Measurements from ENCODE around the gene IPP. TPM values are rescaled to one million over a fixed set of nuclear protein-coding genes. Genes with fewer than 3 reads are reported as not detected.

Gene IPP
- polyA plus RNA-seq, 1 of the 3 experiments (the other 2 are of a cell fraction), result 3.2 TPM

DNA sequence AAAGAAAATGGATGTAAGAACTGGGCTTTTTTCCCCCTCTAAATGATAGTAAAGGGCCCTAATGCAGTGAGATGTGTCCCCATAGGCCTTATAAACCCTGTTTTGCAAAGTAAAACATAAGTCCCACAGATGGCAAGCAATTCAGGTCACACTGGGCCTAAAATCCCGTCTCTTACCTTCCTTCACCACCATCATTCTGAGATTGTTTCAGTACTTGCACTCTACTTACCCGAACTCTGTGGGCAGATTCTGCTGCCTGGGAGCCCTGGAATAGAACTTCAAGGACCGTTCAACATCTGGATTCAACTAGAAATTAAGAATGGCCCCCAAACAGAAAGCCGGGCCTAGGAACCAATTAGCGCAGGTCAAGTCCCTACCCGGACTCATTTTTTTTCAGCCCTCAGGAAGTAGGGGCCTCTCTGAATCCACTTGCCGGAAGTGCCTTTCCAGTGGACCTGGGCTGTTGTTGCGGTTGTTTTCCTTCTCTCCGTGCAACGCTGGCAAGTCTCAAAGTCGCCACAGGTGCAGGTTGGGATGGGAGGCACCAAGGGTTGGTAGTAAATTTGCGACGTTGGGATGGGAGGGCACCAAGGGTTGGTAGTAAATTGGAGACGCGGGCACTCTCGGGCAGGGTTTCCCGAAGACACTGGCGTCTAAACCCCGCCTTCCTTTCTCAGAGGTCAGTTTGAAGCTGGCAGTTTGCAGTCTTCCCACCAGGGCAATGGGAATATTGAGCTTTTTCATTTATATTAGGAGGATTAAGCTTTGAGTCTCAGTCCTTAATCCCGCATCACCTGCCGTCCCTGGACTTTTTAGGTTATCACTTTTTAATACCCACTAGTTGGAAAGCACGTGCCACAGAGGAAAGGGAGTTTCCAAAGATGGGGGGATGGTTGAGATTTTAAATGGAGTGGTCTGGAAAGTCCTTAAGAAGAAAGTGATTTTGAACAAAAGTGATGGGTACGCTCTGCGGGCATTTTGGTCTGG, 62.4 kb downstream of the IPP start, which contains the start of gene TMEM69:
Gene TMEM69 (plus strand): TSS at position 428 of the 987 bp plus-strand sequence. CDS start 2,888 bp downstream, outside the sequence.
- peak within 1 kb of the TSS; percentile 93 to 96 for H3K27ac ChIP-seq (ENCODE audit: low read depth in 2 of 2, low read length in 1 of 2)
- POLR2A ChIA-PET, result interaction anchor here (0.6 to 2.4 kb wide), 7 partner anchors 9 to 875 kb away, joined by 3 to 20 read pairs (median 4); partner anchors contain the start of gene NASP
- TF ChIP-seq, protein P1, sequence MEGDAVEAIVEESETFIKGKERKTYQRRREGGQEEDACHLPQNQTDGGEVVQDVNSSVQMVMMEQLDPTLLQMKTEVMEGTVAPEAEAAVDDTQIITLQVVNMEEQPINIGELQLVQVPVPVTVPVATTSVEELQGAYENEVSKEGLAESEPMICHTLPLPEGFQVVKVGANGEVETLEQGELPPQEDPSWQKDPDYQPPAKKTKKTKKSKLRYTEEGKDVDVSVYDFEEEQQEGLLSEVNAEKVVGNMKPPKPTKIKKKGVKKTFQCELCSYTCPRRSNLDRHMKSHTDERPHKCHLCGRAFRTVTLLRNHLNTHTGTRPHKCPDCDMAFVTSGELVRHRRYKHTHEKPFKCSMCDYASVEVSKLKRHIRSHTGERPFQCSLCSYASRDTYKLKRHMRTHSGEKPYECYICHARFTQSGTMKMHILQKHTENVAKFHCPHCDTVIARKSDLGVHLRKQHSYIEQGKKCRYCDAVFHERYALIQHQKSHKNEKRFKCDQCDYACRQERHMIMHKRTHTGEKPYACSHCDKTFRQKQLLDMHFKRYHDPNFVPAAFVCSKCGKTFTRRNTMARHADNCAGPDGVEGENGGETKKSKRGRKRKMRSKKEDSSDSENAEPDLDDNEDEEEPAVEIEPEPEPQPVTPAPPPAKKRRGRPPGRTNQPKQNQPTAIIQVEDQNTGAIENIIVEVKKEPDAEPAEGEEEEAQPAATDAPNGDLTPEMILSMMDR (IDR thresholded peaks at IDR 0.05), result peak; percentile 39; the same call in 1 of the 2 replicates
- TF ChIP-seq SIN3A (IDR thresholded peaks at IDR 0.05; ENCODE audit: borderline replicate concordance, low read depth, low read length), result peak; percentile 81; the same call in 1 of the 2 replicates
- TF ChIP-seq, protein P2, sequence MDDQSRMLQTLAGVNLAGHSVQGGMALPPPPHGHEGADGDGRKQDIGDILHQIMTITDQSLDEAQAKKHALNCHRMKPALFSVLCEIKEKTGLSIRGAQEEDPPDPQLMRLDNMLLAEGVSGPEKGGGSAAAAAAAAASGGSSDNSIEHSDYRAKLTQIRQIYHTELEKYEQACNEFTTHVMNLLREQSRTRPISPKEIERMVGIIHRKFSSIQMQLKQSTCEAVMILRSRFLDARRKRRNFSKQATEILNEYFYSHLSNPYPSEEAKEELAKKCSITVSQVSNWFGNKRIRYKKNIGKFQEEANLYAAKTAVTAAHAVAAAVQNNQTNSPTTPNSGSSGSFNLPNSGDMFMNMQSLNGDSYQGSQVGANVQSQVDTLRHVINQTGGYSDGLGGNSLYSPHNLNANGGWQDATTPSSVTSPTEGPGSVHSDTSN (IDR thresholded peaks at IDR 0.05), result no peak
- 0 out of 2 replicates have a peak, but pooled peaks have one; percentile 75 for TF ChIP-seq MXI1 (IDR thresholded peaks at IDR 0.05; ENCODE audit: low read depth, low read length)
- TF ChIP-seq, protein P3, sequence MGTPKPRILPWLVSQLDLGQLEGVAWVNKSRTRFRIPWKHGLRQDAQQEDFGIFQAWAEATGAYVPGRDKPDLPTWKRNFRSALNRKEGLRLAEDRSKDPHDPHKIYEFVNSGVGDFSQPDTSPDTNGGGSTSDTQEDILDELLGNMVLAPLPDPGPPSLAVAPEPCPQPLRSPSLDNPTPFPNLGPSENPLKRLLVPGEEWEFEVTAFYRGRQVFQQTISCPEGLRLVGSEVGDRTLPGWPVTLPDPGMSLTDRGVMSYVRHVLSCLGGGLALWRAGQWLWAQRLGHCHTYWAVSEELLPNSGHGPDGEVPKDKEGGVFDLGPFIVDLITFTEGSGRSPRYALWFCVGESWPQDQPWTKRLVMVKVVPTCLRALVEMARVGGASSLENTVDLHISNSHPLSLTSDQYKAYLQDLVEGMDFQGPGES (IDR thresholded peaks at IDR 0.05; ENCODE audit: low read depth, low read length), result no peak
- peak; percentile 92 for TF ChIP-seq POLR2AphosphoS5 (IDR thresholded peaks at IDR 0.05; ENCODE audit: low read depth, low read length)
- TF ChIP-seq FOXM1 (IDR thresholded peaks at IDR 0.05; ENCODE audit: low read depth), result no peak
- TF ChIP-seq, protein P4, sequence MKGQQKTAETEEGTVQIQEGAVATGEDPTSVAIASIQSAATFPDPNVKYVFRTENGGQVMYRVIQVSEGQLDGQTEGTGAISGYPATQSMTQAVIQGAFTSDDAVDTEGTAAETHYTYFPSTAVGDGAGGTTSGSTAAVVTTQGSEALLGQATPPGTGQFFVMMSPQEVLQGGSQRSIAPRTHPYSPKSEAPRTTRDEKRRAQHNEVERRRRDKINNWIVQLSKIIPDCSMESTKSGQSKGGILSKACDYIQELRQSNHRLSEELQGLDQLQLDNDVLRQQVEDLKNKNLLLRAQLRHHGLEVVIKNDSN (IDR thresholded peaks at IDR 0.05; ENCODE audit: borderline replicate concordance, low read depth), result no peak
- no peak for TF ChIP-seq JUND (IDR thresholded peaks at IDR 0.05)
- TF ChIP-seq SMC3 (IDR thresholded peaks at IDR 0.05; ENCODE audit: low read depth, low read length), result no peak
- peak; percentile 35; the same call in 1 of the 2 replicates for TF ChIP-seq FOXJ3 (CRISPR knock-in tag; IDR thresholded peaks at IDR 0.05)
- peak in 1 of 2 experiments; percentile 41; a peak in 1 of 4 replicates for TF ChIP-seq EP300 (IDR thresholded peaks at IDR 0.05; ENCODE audit: borderline replicate concordance in 1 of 2, low read depth in 1 of 2, low read length in 1 of 2)
- no peak for TF ChIP-seq EZH2phosphoT487 (IDR thresholded peaks at IDR 0.05; ENCODE audit: borderline replicate concordance, low read depth)
- no peak for TF ChIP-seq NRF1 (IDR thresholded peaks at IDR 0.05; ENCODE audit: low read depth, low read length)
- no peak for TF ChIP-seq RAD21 (IDR thresholded peaks at IDR 0.05; ENCODE audit: low read length)
- no peak for TF ChIP-seq NFIC (IDR thresholded peaks at IDR 0.05; ENCODE audit: borderline replicate concordance)
- TF ChIP-seq, protein P5, sequence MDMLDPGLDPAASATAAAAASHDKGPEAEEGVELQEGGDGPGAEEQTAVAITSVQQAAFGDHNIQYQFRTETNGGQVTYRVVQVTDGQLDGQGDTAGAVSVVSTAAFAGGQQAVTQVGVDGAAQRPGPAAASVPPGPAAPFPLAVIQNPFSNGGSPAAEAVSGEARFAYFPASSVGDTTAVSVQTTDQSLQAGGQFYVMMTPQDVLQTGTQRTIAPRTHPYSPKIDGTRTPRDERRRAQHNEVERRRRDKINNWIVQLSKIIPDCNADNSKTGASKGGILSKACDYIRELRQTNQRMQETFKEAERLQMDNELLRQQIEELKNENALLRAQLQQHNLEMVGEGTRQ (IDR thresholded peaks at IDR 0.05; ENCODE audit: borderline replicate concordance, low read depth, low read length), result no peak
- TF ChIP-seq GABPA (IDR thresholded peaks at IDR 0.05; ENCODE audit: low read depth), result peak; percentile 95
- TF ChIP-seq GATA2 (CRISPR knock-in tag; IDR thresholded peaks at IDR 0.05), result no peak
- TF ChIP-seq MEF2A (IDR thresholded peaks at IDR 0.05; ENCODE audit: borderline replicate concordance, low read depth), result no peak
- 0 out of 2 replicates have a peak, but pooled peaks have one; percentile 38 for TF ChIP-seq RFX5 (IDR thresholded peaks at IDR 0.05; ENCODE audit: low read length)
- TF ChIP-seq CHD2 (IDR thresholded peaks at IDR 0.05; ENCODE audit: low read length, partially characterized antibody), result peak; percentile 60
- TF ChIP-seq FOSL2 (IDR thresholded peaks at IDR 0.05; ENCODE audit: borderline replicate concordance, low read depth), result no peak
- no peak for TF ChIP-seq TEAD4 (IDR thresholded peaks at IDR 0.05; ENCODE audit: borderline replicate concordance, insufficient read depth)
- TF ChIP-seq TAF1 (IDR thresholded peaks at IDR 0.05; ENCODE audit: borderline replicate concordance, low read depth, low read length), result peak; percentile 93
- TF ChIP-seq TCF12 (IDR thresholded peaks at IDR 0.05), result peak; percentile 34; the same call in 1 of the 2 replicates
- peak; percentile 72; the same call in 1 of the 2 replicates for TF ChIP-seq YY1 (IDR thresholded peaks at IDR 0.05; ENCODE audit: low read depth)

More for the DNA sequence above, 62.4 kb downstream of the IPP start, which contains the start of gene TMEM69:
- peak within 1 kb of the TSS; percentile 71 to 95 for H3K4me3 ChIP-seq (ENCODE audit: low read depth in 2 of 2, low read length in 1 of 2)
- H3K4me1 ChIP-seq (ENCODE audit: control insufficient read depth in 1 of 2, insufficient read depth in 2 of 2, low read depth in 1 of 2, low read length in 1 of 2), result peaks cover 13 to 14% of the 10 kb centered on the region in 2 experiments; a peak in 3 of 4 replicates
- peak within 1 kb of the TSS; percentile 92 for H3K9ac ChIP-seq
- peak within 1 kb of the TSS; percentile 80 for H2AFZ ChIP-seq (ENCODE audit: low read depth)
- H4K20me1 ChIP-seq (ENCODE audit: insufficient read depth), result peaks cover 16% of the 10 kb centered on the region; the same call in 1 of the 2 replicates
- peaks cover 14% of the 10 kb centered on the region in 2 experiments for H3K36me3 ChIP-seq (replicated peaks in 1 of 2; ENCODE audit: control insufficient read depth in 1 of 2, insufficient read depth in 2 of 2, low read length in 1 of 2)
- peaks cover 74% of the 10 kb centered on the region for H3K79me2 ChIP-seq (ENCODE audit: insufficient read depth)
- H3K9me3 ChIP-seq, result no peaks in the 10 kb centered on the region
- CTCF ChIA-PET, result no interaction called here
- peak within 1 kb of the TSS; percentile 85 for H3K4me2 ChIP-seq
- H3K27me3 ChIP-seq (ENCODE audit: insufficient read depth), result no peaks in the 10 kb centered on the region
- under 1% methylated on average over 23 of the region's 24 CpGs for WGBS (ENCODE audit: low lambda C conversion rate)
- H3K9me2 ChIP-seq, result no peaks in the 10 kb centered on the region
- H3F3A ChIP-seq (replicated peaks; ENCODE audit: insufficient read depth), result peaks cover 10% of the 10 kb centered on the region
- DNase-seq, result peak; percentile 79
